SK-N-SH (cell line): ENCODE results near the gene SAXO1. TPM values are rescaled to one million over a fixed set of nuclear protein-coding genes. Genes with fewer than 3 reads are reported as not detected.

Experiments
- CTCF ChIA-PET: fragments of 300-600, 350-600 bp; formaldehyde crosslinking; extraction: SDS; loops from one replicate; lab custom pipeline; 2021; lab: Yijun Ruan, JAX
- POLR2A ChIA-PET: fragments of 350-600 bp; sonication (Branson Sonifier 250); formaldehyde crosslinking; extraction: SDS; loops from one replicate; lab custom pipeline; 2020; ENCODE audit warnings: antibody characterized with exemption, inconsistent platforms; lab: Yijun Ruan, JAX
- DNase-seq: peaks from one replicate; pipeline ENCODE4 v3.0.0; 2012
- H2AFZ ChIP-seq: fragments of 200-600 bp; sonication (generic); 2 replicates; pipeline ENCODE4 v1.8.1; 2016; ENCODE audit warnings: antibody characterized with exemption, mild to moderate bottlenecking, low read depth
- H3F3A ChIP-seq: fragments of 200-600 bp; sonication (generic); replicated peaks from 2 replicates; pipeline ENCODE3; 2016; ENCODE audit warnings: antibody characterized with exemption, mild to moderate bottlenecking; ENCODE audit not compliant: insufficient read depth
- H3K27ac ChIP-seq, 2 experiments: fragments of 200-500 bp in 1 of 2; fragments of 200-600 bp in 1 of 2; sonication (Bioruptor generic) in 1 of 2; sonication (generic), shearing (Covaris generic) in 1 of 2; 2 replicates each; pipeline versions ENCODE4 v1.5.1 to v1.6.1; 2014 to 2016; ENCODE audit warnings: low read depth in 2 of 2, inconsistent platforms in 1 of 2, low read length in 1 of 2, mild to moderate bottlenecking in 1 of 2, mixed read lengths in 1 of 2
- H3K27me3 ChIP-seq: fragments of 200-600 bp; sonication (generic), shearing (Covaris generic); 2 replicates; pipeline ENCODE4 v1.6.1; 2016; ENCODE audit warnings: mixed run types; ENCODE audit not compliant: insufficient read depth
- H3K36me3 ChIP-seq, 2 experiments: fragments of 200-500 bp in 1 of 2; fragments of 200-600 bp in 1 of 2; sonication (Bioruptor generic) in 1 of 2; sonication (generic) in 1 of 2; replicated peaks in 1 of 2; 2 replicates each; pipeline versions ENCODE3 to v1.5.1; 2014 to 2016; ENCODE audit warnings: low read length in 1 of 2, mild to moderate bottlenecking in 1 of 2; ENCODE audit not compliant: insufficient read depth in 2 of 2, control insufficient read depth in 1 of 2
- H3K4me1 ChIP-seq, 2 experiments: fragments of 200-500 bp in 1 of 2; fragments of 200-600 bp in 1 of 2; sonication (Bioruptor generic) in 1 of 2; sonication (generic), shearing (Covaris generic) in 1 of 2; 2 replicates each; pipeline versions ENCODE4 v1.5.1 to v1.6.1; 2014 to 2016; ENCODE audit warnings: low read depth in 1 of 2, low read length in 1 of 2, mixed run types in 1 of 2; ENCODE audit not compliant: insufficient read depth in 2 of 2, control insufficient read depth in 1 of 2
- H3K4me2 ChIP-seq: fragments of 200-600 bp; sonication (generic), shearing (Covaris generic); 2 replicates; pipeline ENCODE4 v1.6.1; 2017; ENCODE audit warnings: mixed run types
- H3K4me3 ChIP-seq, 2 experiments: fragments of 200-500 bp in 1 of 2; fragments of 200-600 bp in 1 of 2; sonication (Bioruptor generic) in 1 of 2; sonication (generic), shearing (Covaris generic) in 1 of 2; 2 replicates each; pipeline versions ENCODE4 v1.5.1 to v1.8.1; 2014 to 2016; ENCODE audit warnings: low read depth in 2 of 2, inconsistent platforms in 1 of 2, low read length in 1 of 2, mild to moderate bottlenecking in 1 of 2, mixed read lengths in 1 of 2, moderate library complexity in 1 of 2
- H3K79me2 ChIP-seq: fragments of 200-600 bp; sonication (generic); 2 replicates; pipeline ENCODE4 v1.8.1; 2017; ENCODE audit warnings: mild to moderate bottlenecking; ENCODE audit not compliant: insufficient read depth
- H3K9ac ChIP-seq: fragments of 200-600 bp; sonication (generic); 2 replicates; pipeline ENCODE4 v1.6.1; 2017; ENCODE audit warnings: mixed run types
- H3K9me2 ChIP-seq: fragments of 200-600 bp; sonication (generic); 2 replicates; pipeline ENCODE4 v1.6.1; 2017; ENCODE audit warnings: mixed run types
- H3K9me3 ChIP-seq: fragments of 200-600 bp; sonication (generic); 2 replicates; pipeline ENCODE4 v1.6.1; 2017; ENCODE audit warnings: mixed run types, mild to moderate bottlenecking, moderate library complexity
- H4K20me1 ChIP-seq: fragments of 200-600 bp; sonication (generic); 2 replicates; pipeline ENCODE4 v1.6.1; 2017; ENCODE audit warnings: mild to moderate bottlenecking, mixed run types; ENCODE audit not compliant: insufficient read depth
- CHD2 ChIP-seq: fragments of 150-350 bp; IDR thresholded peaks from 2 replicates; pipeline ENCODE4 v1.6.1; 2018; ENCODE audit warnings: low read length; ENCODE audit not compliant: partially characterized antibody
- ELF1 ChIP-seq: IDR thresholded peaks from 2 replicates; pipeline ENCODE4 v1.4.0; 2012
- EP300 ChIP-seq, 2 experiments: IDR thresholded peaks; 2 replicates each; pipeline versions ENCODE4 v1.4.0 to v1.6.1; 2012; ENCODE audit warnings: borderline replicate concordance in 1 of 2, low read depth in 1 of 2, low read length in 1 of 2
- EZH2phosphoT487 ChIP-seq: fragments of 200-600 bp; sonication (generic); IDR thresholded peaks from 2 replicates; pipeline ENCODE4 v1.6.1; 2017; ENCODE audit warnings: low read depth, mixed run types, mild to moderate bottlenecking, antibody characterized with exemption, moderate library complexity, borderline replicate concordance
- FOSL2 ChIP-seq: IDR thresholded peaks from 2 replicates; pipeline ENCODE4 v1.4.0; 2012; ENCODE audit warnings: low read depth, mild to moderate bottlenecking, moderate library complexity, borderline replicate concordance
- FOXJ3 ChIP-seq: sonication (generic); formaldehyde crosslinking; IDR thresholded peaks from 2 replicates; pipeline ENCODE4 v1.5.1; 2020; ENCODE audit warnings: mild to moderate bottlenecking, missing genetic modification reagents
- GABPA ChIP-seq: IDR thresholded peaks from 2 replicates; pipeline ENCODE4 v1.4.0; 2012; ENCODE audit warnings: low read depth, mild to moderate bottlenecking
- GATA2 ChIP-seq: sonication (generic); formaldehyde crosslinking; IDR thresholded peaks from 2 replicates; pipeline ENCODE4 v1.5.0; 2020; ENCODE audit warnings: mild to moderate bottlenecking, missing genetic modification reagents
- JUND ChIP-seq: IDR thresholded peaks from 2 replicates; pipeline ENCODE4 v1.4.0; 2012
- POLR2AphosphoS5 ChIP-seq: IDR thresholded peaks from 2 replicates; pipeline ENCODE4 v1.6.1; 2012; ENCODE audit warnings: low read depth, low read length
- RAD21 ChIP-seq: IDR thresholded peaks from 2 replicates; pipeline ENCODE4 v1.6.1; 2012; ENCODE audit warnings: mild to moderate bottlenecking, low read length
- RCOR1 ChIP-seq: fragments of 150-350 bp; IDR thresholded peaks from 2 replicates; pipeline ENCODE4 v1.6.1; 2017; ENCODE audit warnings: antibody characterized with exemption, low read length
- RFX5 ChIP-seq: IDR thresholded peaks from 2 replicates; pipeline ENCODE4 v1.6.1; 2012; ENCODE audit warnings: mild to moderate bottlenecking, improper control_type of control experiment, low read length
- RXRA ChIP-seq: IDR thresholded peaks from 2 replicates; pipeline ENCODE4 v1.4.0; 2012; ENCODE audit warnings: low read depth, mild to moderate bottlenecking, borderline replicate concordance
- SIN3A ChIP-seq: IDR thresholded peaks from 2 replicates; pipeline ENCODE4 v1.6.1; 2012; ENCODE audit warnings: low read depth, mild to moderate bottlenecking, low read length, moderate library complexity, borderline replicate concordance
- SMC3 ChIP-seq: IDR thresholded peaks from 2 replicates; pipeline ENCODE4 v1.6.1; 2012; ENCODE audit warnings: low read depth, low read length, improper control_type of control experiment
- TAF1 ChIP-seq: IDR thresholded peaks from 2 replicates; pipeline ENCODE4 v1.6.1; 2012; ENCODE audit warnings: low read depth, mild to moderate bottlenecking, low read length, moderate library complexity, borderline replicate concordance
- TCF12 ChIP-seq: IDR thresholded peaks from 2 replicates; pipeline ENCODE4 v1.4.0; 2012
- TEAD4 ChIP-seq: IDR thresholded peaks from 2 replicates; pipeline ENCODE4 v1.4.0; 2012; ENCODE audit warnings: mild to moderate bottlenecking, borderline replicate concordance; ENCODE audit not compliant: insufficient read depth
- YY1 ChIP-seq: IDR thresholded peaks from 2 replicates; pipeline ENCODE4 v1.4.0; 2012; ENCODE audit warnings: low read depth, mild to moderate bottlenecking
- WGBS: methylation state at CpG from one replicate; pipeline ENCODE4 v1.1.6; 2017; ENCODE audit warnings: low lambda C conversion rate; 5-methylcytosine and 5-hydroxymethylcytosine counted together
- polyA plus RNA-seq, 3 experiments: library from polyadenylated mRNA; depleted of rRNA; stranded (reverse); fragments of >200 nt; gene quantifications; 2 replicates each; pipeline ENCODE4 v1.2.3, GENCODE V29; 2012
- TF ChIP-seq, protein P1 (sequence below): fragments of 150-350 bp; IDR thresholded peaks from 2 replicates; pipeline ENCODE4 v1.6.1; 2017; ENCODE audit warnings: antibody characterized with exemption, low read length, low read depth, borderline replicate concordance
- TF ChIP-seq, protein P2 (sequence below): IDR thresholded peaks from 2 replicates; pipeline ENCODE4 v1.4.0; 2012; ENCODE audit warnings: low read depth, borderline replicate concordance
- TF ChIP-seq, protein P3 (sequence below): fragments of 150-350 bp; IDR thresholded peaks from 2 replicates; pipeline ENCODE4 v1.6.1; 2016; ENCODE audit warnings: mild to moderate bottlenecking, low read depth, low read length

Gene SAXO1
- polyA plus RNA-seq, 1 of the 3 experiments (the other 2 are of a cell fraction): 0.03 TPM

DNA sequence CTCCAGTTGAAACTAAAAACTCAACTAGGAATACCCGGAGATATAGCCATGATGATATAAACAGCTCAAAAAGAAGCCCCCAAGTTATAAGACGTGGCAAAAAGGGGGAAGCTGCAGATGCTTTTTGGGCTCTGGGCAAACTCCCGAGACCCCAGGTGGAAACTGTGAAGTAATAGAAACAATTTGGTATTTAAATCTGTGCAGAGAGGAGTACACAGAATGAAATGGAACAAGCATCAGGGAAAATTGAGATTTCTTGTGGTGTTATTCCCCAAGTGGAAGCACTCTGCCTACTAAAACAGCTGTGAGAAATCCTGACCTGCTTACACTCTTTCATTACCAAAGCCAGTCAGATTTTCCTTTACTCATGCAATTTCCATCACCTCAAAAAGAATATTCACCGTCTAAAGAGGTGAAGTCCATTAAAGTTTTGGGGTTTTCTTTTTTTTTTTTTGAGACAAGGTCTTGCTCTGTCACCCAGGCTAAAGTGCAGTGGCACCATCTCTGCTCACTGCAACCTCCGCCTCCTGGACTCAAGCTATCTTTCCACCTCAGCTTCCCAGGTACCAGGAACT, 23.5 kb downstream of the SAXO1 start:
- no peaks in the 10 kb centered on the region for H3K4me1 ChIP-seq
- no peaks in the 10 kb centered on the region for H4K20me1 ChIP-seq
- no peaks in the 10 kb centered on the region for H3F3A ChIP-seq
- ChIA-PET CTCF (interaction anchor here (0.7 to 1.6 kb wide), 2 partner anchors 16 to 19 kb away, joined by 3 to 7 read pairs; no protein-coding TSS in a partner anchor), POLR2A (no interaction called here)
- H3K9ac ChIP-seq: no peak overlapping the region
- H3K9me2 ChIP-seq: no peaks in the 10 kb centered on the region
- DNase-seq: no peak
- H3K36me3 ChIP-seq: no peaks in the 10 kb centered on the region
- no peaks in the 10 kb centered on the region for H3K79me2 ChIP-seq
- no peaks in the 10 kb centered on the region for H3K27me3 ChIP-seq
- 74% methylated on average over 5 of the region's 5 CpGs for WGBS
- H2AFZ ChIP-seq: no peak overlapping the region
- H3K4me3 ChIP-seq: no peak overlapping the region
- H3K27ac ChIP-seq: no peak overlapping the region
- H3K9me3 ChIP-seq: no peaks in the 10 kb centered on the region
- TF ChIP-seq CHD2 (no peak), TAF1 (no peak), POLR2AphosphoS5 (no peak), RXRA (no peak), FOXJ3 (CRISPR knock-in tag) (no peak), GATA2 (CRISPR knock-in tag) (no peak), EP300 (IDR thresholded peaks at IDR 0.05; ENCODE audit: borderline replicate concordance in 1 of 2, low read depth in 1 of 2, low read length in 1 of 2) (no peak), RCOR1 (no peak), SIN3A (no peak), SMC3 (no peak)
- TF ChIP-seq, protein P1, sequence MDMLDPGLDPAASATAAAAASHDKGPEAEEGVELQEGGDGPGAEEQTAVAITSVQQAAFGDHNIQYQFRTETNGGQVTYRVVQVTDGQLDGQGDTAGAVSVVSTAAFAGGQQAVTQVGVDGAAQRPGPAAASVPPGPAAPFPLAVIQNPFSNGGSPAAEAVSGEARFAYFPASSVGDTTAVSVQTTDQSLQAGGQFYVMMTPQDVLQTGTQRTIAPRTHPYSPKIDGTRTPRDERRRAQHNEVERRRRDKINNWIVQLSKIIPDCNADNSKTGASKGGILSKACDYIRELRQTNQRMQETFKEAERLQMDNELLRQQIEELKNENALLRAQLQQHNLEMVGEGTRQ: no peak
- TF ChIP-seq, protein P2, sequence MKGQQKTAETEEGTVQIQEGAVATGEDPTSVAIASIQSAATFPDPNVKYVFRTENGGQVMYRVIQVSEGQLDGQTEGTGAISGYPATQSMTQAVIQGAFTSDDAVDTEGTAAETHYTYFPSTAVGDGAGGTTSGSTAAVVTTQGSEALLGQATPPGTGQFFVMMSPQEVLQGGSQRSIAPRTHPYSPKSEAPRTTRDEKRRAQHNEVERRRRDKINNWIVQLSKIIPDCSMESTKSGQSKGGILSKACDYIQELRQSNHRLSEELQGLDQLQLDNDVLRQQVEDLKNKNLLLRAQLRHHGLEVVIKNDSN: no peak
- TF ChIP-seq, protein P3, sequence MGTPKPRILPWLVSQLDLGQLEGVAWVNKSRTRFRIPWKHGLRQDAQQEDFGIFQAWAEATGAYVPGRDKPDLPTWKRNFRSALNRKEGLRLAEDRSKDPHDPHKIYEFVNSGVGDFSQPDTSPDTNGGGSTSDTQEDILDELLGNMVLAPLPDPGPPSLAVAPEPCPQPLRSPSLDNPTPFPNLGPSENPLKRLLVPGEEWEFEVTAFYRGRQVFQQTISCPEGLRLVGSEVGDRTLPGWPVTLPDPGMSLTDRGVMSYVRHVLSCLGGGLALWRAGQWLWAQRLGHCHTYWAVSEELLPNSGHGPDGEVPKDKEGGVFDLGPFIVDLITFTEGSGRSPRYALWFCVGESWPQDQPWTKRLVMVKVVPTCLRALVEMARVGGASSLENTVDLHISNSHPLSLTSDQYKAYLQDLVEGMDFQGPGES: no peak
- no peak overlapping the region for H3K4me2 ChIP-seq

DNA sequence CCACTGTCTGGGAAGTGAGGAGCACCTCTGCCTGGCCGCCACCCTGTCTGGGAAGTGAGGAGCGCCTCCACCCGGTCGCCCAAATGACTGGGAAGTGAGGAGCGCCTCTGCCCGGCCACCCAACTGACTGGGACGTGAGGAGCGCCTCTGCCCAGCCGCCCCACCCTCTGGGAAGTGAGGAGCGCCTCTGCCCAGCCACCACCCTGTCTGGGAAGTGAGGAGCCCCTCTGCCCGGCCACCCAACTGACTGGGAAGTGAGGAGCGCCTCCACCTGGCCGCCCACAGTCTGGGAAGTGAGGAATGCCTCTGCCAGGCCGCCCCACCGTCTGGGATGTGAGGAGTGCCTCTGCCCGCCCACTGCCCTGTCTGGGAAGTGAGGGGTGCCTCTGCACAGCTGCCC, 32.9 kb downstream of the SAXO1 start:
- Histone ChIP-seq H3K4me1 (no peaks in the 10 kb centered on the region), H3K9ac (no peak overlapping the region), H3K79me2 (no peaks in the 10 kb centered on the region), H3K36me3 (no peaks in the 10 kb centered on the region), H3K4me3 (no peak overlapping the region), H4K20me1 (no peaks in the 10 kb centered on the region), H3K9me3 (no peaks in the 10 kb centered on the region), H3K9me2 (no peaks in the 10 kb centered on the region), H3K27me3 (no peaks in the 10 kb centered on the region), H2AFZ (no peak overlapping the region), H3K4me2 (no peak overlapping the region), H3F3A (no peaks in the 10 kb centered on the region), H3K27ac (no peak overlapping the region)
- ChIA-PET CTCF (no interaction called here), POLR2A (no interaction called here)
- WGBS: 28% methylated on average over 6 of the region's 16 CpGs
- no peak for DNase-seq
- TF ChIP-seq RFX5 (no peak), POLR2AphosphoS5 (no peak), EP300 (IDR thresholded peaks at IDR 0.05; ENCODE audit: borderline replicate concordance in 1 of 2, low read depth in 1 of 2, low read length in 1 of 2) (no peak), GABPA (no peak), EZH2phosphoT487 (no peak), RXRA (no peak), TAF1 (no peak), SMC3 (no peak), TEAD4 (no peak), FOXJ3 (CRISPR knock-in tag) (no peak), ELF1 (no peak), JUND (no peak), RAD21 (no peak), TCF12 (no peak), YY1 (no peak), SIN3A (no peak), FOSL2 (no peak)
- TF ChIP-seq, protein P3: no peak
- TF ChIP-seq, protein P1: no peak
